NCI-H2029 (cell line): Measurements from ENCODE around the gene KCNAB1.

Experiments used
- DNase-seq: peaks from one replicate; lab custom pipeline; 2025; lab: John Stamatoyannopoulos, UW

KCNAB1 gene

DNA sequence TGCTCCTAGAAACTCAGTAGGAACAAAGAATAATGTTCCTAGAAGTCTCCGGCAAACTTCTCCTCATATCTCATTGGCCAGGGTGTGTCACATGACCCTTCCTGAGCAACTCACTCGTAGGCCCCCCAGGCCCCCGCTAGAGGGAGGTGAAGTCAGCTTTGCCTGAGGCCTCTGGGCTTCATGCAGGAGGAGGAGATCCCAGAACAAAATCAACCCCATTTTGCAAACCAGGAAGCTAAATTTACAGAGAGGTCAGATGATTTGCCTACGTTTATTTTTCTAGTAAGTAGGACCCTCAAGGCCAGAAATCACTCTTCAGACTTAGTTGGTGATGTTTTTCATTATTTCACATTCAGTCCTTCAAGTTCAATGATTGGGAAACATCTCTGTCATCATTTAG lies 335.5 kb downstream of the KCNAB1 start:
- no peak for DNase-seq

DNA sequence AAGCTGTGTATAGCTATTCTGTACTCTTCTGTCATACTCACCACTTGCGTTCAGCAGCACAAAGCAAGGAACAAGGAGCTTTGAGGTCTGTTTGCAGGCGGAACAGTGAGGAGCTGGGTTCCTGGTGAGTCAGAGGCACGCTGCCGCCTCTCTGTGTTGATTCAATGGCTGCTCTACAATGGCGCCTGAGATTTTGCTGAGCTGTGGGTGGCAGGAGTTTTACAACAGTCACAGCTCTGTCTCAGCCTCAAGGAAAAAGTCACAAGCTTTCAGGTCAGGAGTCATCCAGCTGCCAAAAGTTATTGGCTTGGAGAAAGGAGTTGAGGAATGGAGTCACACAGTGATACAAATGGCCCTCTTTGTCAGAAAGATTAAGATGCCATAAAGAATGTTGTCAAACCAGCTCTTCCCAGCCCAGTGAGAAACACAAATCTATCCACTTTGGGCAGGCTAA lies 336.4 kb downstream of the KCNAB1 start:
- DNase-seq: no peak

DNA sequence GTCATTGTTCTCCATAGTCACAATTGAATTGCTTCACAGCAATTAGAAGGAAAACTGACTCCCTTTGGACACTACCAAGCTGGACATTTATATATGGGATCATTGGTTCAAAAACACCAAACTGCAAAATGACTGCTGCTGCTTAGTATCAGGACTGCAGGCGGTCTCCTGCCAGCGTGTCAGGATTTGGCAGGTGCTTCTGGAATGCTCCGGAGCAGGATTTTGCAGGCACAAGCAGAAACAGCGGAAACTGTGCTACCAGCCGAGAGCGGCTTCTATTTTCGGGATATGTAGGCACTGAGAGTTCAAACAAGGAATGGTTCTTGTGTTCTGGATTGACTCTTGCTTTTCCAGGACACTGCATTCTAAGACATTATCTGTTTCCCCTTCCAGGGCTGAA lies 339.1 kb downstream of the KCNAB1 start:
- DNase-seq: no peak

DNA sequence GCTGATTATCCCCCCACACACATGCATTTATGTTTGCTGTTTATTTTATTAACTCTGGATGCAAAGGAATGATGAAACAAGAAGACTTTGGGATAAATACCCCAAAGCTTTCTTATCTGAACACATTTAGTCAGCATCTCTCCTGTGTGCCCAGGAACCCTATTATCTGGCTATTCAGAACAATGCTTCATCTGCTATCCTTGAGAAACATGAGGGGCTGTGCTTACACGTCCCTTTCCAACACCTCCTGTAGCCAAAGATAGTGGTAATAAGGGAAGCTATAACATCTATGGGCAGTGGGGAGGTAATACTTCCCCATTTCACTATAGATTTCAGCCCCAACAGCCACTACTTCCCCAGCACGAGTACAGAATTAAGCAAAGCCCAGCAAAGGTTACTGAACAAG lies 339.8 kb downstream of the KCNAB1 start:
- DNase-seq: no peak

DNA sequence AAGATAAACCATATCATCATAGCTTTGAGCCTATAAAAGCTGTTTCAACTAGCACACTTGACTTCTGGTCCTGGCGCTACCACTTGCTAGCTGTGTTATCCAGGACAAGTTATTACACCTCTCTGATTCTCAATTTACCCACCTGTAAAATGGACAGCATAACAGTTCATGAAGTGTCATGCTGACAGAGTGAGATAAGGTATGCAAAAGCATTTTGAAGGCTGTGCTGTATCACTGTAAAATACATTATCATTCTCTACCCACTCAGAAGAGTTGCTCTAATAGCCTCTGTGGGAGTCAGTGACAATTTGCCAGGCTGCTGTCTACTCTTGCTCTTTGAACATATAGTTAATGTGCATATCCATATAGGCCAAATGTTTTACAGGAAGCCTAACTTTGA lies 341.5 kb downstream of the KCNAB1 start:
- DNase-seq: no peak

DNA sequence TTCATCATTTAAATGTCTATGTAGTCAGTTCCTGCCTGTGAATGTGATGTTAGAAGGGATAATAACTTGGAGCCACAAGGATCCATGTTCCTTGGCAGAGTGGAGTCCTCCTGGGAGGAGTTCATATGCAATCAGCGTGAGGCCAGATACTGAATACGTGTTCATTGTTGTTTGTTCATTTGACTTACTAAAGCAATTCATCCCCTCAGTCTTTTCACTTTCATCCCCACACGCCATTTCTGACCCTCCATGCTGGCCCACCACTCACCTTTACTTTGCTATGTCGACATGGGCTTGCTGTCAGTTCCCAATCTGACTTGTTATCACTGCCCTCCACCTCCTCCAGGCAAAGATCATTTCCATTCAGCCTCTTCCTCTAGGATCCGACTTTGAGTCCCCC lies 342.7 kb downstream of the KCNAB1 start:
- DNase-seq: no peak

DNA sequence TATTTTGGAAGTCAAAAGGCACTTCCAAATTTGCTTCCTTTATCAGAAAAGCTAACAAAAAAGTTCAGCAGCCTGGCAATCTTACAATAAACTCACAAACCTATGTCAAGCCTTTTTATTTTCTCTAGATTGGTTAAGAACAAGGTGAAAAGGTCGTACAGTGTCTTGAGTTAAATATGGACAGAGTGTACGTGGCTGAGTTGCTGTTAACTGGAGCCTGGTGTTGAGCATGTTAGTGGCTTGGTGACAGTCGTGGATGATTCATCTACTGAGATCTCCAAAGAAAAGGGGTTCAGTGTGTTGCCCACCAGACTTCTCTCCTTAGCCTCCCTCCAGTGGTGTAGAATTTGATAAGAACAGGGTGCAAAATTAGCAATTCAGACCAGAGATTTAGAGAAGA lies 344.8 kb downstream of the KCNAB1 start:
- DNase-seq: no peak

DNA sequence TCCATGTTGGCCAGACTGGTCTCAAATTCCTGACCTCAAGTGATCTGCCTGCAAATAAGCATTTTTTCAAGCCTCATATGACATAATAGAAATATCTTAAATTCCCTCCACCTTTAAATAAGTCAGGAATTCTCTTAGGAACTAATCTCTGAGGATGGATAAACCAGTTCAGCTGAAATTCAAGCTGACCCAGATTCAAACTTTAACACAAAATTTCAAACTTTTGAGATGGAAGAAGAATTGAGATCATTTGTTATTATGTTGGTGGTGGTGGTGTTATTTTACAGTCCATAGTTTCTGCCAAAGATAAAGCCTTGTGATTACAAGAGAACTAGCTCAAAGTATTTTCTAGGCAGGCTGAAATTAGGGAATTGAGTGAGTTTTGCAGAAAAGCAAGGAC lies 349.1 kb downstream of the KCNAB1 start:
- no peak for DNase-seq

DNA sequence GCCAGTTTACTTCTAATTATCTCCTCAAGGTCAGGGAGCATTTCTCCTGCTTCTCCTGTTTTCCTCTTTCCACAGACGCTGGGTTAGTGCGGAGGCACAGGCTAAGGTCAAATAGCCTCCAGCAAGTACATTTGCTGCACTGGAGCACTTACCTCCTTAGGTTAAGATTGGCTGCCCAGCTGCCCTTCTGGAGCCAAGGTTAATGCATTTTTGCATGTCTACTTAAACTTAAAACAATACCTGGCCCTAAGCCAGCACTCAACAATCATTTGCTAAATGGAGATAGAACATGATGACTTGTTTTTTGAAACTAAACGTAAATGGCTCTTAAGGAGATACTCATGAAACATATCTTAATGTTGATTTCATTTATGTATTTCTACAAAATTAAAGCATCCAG lies 351.1 kb downstream of the KCNAB1 start:
- no peak for DNase-seq

DNA sequence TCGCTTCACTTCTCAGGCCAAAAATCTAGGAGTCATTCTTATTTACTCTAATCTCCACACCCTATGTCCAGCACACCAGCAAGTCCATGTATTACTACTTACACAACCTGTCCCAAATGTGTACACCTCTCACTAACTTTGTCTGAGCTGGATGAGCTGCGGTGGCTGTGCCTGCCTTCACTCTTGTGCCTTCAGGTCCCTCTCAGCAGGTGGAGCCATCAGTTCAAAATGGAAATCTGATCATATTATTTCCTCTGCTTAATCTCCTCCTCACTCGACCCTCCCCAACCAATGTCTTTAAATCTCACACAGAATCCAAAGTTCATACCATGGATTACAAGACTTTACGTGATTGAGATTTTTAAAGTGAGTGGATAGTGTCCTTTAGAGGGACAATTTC lies 351.8 kb downstream of the KCNAB1 start:
- no peak for DNase-seq

DNA sequence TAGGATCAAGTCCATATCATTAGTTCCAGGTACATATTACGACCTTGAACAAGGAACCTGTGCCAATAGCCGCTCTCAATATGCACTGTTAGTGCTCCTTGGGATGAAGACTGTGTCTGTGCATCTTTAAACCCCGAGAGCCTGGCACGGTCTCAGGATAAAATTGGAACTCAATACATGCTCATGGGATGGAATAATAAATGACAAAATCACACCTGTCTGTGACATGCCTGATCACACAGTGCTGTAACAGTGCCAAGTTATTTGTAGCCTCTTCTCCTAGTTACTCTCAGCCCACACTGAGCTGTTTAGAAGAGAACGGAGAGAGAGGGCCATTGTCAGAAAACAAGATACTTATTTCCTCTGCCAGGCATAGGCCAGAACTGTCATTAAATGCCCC lies 352.3 kb downstream of the KCNAB1 start:
- no peak for DNase-seq

DNA sequence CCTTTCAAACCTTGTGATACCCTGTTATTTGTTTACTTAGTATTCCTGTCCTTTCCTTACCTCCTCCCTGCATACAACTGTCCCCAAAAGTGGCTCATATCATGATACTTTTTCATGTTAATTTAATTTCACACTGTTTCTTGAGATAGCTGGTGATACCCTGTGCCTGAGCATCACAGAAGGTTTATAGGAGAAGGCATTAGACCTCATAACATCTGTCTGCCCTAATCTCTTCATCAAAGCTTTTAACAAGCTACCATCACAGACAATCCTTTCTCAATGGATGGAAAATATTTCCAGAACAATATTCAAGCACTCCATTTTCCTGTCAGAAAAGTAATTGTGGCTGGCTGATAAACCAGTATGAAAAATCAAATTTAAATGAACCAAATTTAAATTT lies 353.0 kb downstream of the KCNAB1 start:
- DNase-seq: no peak

DNA sequence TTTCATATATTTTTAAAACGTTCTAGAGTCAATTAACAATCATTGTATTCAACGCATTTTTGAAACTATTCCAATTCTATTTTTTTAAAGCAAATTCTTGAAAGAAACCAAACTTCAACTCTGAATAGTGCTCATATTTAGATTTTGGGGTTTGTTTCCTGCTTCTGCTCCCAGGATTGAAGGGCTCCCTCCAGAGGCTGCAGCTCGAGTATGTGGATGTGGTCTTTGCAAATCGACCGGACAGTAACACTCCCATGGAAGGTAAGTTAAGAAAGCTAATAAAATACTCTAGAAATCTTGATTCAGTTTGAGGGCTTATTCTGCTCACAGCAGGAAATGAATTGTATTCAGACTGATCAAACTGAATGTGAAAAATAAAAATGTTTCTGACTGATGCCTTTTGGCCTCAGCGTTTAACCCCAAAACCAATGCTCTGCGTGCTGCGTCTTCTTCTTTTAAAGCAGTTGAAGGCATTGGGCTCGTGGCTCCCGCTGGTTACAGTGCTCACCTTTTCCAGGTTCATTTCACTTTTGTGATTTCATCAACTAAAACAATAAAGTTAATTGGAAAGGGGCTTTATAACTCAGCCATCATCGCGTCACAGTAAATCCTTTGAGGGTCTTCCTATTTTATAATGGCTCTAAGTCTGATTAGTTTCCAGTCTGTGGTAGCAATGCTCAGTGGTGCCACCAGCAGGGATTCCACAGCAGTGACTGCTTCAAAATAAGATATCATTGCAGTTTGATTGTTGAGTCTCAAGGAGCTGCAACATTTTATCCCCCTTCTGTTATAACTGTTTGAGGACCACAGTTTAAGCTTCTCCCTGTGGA lies 354.4 kb downstream of the KCNAB1 start:
- no peak for DNase-seq

DNA sequence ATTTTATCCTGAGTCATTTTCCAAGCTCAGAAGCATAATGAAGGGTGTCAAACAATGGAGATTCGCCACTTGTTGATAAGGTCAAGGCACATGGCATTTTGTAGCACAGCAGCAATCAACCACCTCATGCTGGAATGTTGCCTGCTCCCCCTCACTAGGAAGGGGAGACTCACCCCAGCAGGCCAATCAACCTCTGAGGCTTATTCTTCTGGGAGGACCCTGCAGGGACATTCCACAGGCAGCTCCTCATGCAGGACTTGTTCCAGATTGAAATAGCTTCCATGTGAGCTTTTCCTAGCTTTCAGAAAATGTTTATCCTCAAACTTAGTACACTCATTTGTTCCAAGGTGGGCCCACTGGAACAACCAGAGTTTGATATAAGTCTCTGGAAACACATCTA lies 356.9 kb downstream of the KCNAB1 start:
- no peak for DNase-seq

DNA sequence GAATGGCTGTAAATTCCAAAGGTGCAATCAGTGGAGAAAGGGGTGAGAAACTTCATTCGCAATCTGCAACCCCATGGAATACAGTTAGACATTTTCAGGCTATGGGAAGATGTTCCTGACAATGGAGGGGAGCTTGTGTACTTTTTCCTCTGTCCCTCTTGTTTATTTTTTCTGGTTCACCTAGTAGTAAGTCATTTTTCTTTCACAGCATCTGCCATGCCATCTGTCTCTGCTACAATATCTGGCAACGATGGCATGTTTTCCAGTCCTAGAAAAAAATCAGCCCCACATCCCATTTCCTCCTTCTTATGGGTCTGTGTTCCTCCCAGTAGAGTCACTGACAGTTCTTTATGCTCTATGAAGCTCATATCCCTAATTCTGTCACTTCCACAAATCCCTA lies 358.5 kb downstream of the KCNAB1 start:
- no peak for DNase-seq

DNA sequence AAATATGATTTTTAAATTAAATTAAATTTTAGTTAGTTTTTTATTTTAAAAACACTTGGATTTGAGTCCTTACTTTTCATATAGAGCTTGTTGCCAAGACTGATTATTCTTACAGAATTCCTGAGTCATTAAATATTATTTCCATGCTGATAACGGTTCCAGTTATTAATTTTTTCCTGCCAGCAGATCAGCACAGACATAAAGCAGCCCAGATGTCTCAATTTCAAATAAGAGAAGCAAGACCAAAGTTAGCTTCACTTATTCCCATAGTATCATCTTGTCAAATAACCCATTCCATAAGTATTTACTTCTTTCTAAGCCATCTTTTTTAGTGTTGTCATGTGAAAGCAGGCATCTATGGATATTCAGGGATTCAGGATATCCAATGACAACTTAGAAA lies 359.2 kb downstream of the KCNAB1 start:
- DNase-seq: no peak

DNA sequence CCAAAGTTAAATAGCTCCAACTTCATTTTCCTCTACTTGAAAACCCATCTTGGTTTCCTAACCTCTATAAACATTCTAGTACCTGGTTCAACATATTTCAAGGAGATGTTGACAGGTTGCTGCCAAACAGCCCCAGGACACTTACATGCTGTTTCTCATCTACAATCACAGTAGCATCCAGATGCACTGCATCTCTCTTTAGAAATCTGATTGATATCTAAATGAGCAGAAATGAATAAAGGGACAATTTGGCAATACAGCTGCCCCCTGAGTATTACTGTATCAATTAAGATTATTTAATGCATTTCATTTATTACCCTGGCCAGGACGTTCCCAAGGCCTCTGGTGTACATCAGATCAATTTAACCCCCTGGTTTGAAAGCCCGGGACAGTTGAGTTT lies 360.6 kb downstream of the KCNAB1 start:
- DNase-seq: no peak

DNA sequence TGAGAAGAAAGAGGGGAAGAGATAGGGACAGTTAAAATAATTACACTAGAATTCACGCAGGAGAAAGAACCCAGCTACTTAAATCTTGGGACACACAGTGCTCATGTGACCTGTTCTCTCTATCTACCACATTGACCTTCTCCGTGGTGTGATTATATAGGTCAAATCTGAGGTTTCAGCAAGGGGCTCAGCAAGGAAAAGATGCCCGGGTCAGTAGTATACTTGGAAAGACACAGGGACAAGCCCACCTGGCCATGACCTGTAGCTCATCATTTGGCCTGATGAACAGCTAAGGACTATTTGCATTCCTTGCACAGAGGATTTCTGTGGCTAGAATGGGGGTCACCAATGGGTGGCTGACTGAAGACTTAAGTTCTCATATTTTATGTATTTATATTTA lies 362.6 kb downstream of the KCNAB1 start:
- no peak for DNase-seq

DNA sequence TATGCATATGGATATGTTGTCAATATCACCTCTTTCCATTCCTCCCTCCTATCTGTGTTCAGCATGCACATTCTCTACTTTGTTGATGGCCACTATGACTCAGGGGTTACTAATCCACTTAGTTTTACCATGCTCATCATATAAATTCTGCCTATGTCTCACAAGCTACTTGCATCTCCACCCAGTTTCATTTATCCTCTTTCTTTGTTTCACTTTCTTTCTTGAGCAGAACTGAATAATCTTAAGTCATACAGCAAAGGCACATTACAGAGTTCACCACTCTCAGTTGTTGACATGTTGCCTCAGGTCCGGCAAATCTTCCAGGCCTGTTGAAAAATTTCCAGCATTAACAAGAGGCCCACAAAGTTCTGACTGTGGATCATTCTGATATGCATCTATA lies 363.0 kb downstream of the KCNAB1 start:
- DNase-seq: no peak

DNA sequence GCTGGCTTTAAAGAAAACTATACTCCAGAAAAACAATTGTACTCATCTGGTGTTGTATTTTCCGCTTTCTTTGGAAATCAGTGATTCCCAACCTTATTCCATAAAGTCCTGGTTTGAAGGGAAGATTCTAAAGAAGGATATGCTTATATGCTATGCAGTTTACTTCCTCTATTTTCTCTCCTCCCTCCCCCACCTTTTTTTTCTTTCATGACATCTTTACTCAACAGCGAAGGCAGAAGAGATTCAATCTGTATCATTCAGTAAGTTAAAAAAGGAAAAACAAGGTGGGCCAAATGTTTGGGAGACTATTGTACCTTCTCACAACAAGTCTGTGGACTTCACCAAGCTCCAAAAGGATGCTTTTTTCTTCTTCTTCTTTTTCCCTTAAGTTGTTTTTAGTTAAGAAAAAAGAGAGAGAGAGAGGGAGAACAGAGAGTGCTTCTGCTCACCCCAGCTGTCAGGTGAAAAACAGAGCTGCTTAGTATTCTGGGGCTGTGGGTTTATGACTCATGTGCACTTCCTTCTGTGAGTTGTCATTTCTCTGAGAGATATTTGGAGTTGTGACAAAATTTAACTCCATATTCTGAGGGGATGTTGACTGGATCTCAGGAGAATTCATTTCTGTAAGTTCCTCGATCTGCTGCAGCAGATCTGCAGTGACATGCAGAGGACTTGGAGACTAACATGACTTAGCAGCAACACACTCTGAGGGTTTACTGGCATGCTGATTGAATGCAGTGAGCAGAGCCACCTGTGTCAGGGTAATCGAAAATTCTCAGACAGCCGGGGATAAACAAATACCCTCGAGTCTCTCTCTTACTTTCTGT lies 363.8 kb downstream of the KCNAB1 start:
- no peak for DNase-seq

DNA sequence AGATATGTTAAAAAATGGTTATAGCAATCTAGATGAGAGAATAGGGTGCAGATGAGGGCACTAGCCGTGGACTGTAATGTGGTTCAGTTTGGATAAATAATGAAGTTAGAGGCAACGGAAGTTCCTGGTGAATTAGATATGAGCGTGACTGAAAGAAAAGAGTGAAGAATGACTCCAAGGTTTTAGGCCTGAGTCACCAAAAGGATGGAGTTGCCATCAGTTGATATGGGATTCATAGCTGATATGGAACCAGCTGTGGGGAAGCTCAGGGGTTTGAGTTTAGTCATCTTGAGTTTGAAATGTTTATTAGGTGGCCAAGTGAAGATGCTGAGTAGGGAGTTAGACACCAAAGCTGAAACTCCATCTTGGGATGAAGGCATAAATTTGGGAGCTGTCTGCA lies 368.4 kb downstream of the KCNAB1 start:
- no peak for DNase-seq

DNA sequence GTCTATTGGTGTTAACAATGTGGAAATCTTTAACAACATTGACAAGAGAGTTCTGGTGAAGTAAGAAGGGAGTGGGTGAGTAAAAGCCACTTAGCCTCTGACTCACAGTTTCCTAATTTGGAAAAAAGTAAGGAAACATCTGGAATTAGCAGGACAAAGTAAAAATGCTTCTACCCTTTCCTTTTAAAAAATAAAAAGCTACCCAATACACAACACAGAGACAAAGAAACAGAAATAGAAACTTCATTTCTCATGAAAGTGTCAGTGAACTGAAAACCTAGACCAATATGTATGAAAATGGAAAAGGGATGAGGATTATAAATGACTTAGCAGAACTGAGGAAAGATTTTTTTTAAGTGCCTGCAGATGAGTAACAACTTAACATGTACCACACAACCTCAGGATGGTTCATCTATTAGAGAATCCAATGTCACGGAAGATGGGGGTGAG lies 369.1 kb downstream of the KCNAB1 start:
- no peak for DNase-seq

DNA sequence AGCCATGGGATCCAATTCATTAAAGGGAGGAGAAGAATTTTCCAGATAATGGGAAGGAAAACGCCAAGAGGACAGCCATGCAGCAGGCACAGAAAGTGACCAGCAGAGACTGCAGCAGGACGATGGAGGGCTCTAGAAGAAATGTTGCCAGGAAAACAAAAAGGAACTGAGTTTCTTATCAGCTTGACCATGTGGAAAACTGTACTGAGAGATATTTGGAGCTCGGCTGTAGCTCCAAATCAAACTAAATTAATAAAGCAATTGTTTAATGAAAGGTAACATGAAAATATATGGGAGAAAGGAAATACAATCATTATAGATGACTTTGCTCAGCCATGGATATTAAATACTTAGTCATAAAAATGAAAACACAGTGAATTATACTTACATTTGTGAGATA lies 370.8 kb downstream of the KCNAB1 start:
- DNase-seq: no peak
